ENCODE results near the gene GTF3C2. TPM values are rescaled to one million over a fixed set of nuclear protein-coding genes. Genes with fewer than 3 reads are reported as not detected.
A peak's percentile ranks its signal among the peaks of the same experiment; 100 is the strongest.

Gene GTF3C2
- total RNA-seq = 10 to 100 TPM; 76.7 to 81.7 TPM
- polyA plus RNA-seq = 43.5 TPM

GRCh38 chr2:27356382-27357181 is at the start of gene GTF3C2:
Gene GTF3C2, minus strand, starts transcription at chr2:27356764. Its CDS starts 13,210 bp downstream, at chr2:27343554.
- Histone ChIP-seq H3K27me3 (ENCODE audit: insufficient read depth, low read length, poor library complexity, severe bottlenecking) (no peaks in the 10 kb centered on the region), H3K9me3 (ENCODE audit: low read length) (no peaks in the 10 kb centered on the region), H3K4me1 (ENCODE audit: insufficient read depth, low read length) (peaks cover 32% of the 10 kb centered on the region), H3K4me3 (ENCODE audit: low read length) (peak within 1 kb of the TSS; percentile 92), H3K36me3 (ENCODE audit: insufficient read depth, low read length) (no peaks in the 10 kb centered on the region), H3K27ac (ENCODE audit: low read depth, low read length) (peak within 1 kb of the TSS; percentile 90)
- Mint-ChIP-seq H3K9me3 (no peaks in the 10 kb centered on the region), H3K27me3 (peaks cover 0 to 1% of the 10 kb centered on the region in 2 donors), H3K36me3 (peaks cover 0 to 23% (median 0%) of the 10 kb centered on the region in 3 donors), H3K4me1 (peaks cover 44 to 64% (median 58%) of the 10 kb centered on the region in 3 donors), H3K27ac (peak within 1 kb of the TSS; percentile 98 to 100 (median 99)), H3K4me3 (peak within 1 kb of the TSS; percentile 93 to 100 (median 99))
- ChIA-PET CTCF (interaction anchor here (0.8 to 1.0 kb wide), 3 partner anchors 13 to 15 kb away, joined by 3 to 4 read pairs (median 3); partner anchors contain the start of gene EIF2B4), POLR2A (interaction anchor here (0.6 to 1.7 kb wide), 5 partner anchors 13 to 1256 kb away, joined by 4 to 12 read pairs (median 8); partner anchors contain the start of genes EIF2B4, NRBP1, PPM1G and SNX17)
- DNase-seq = peak; percentile 86 to 96 (median 93)

- H3K27ac ChIP-seq (ENCODE audit: low read depth, low read length) = no peak overlapping the region
- Mint-ChIP-seq H3K9me3 (no peaks in the 10 kb centered on the region), H3K27ac (peak overlapping the region; percentile 11 to 91 (median 66)), H3K4me3 (peak overlapping the region in 1 of 7 donors; percentile 38), H3K27me3 (no peaks in the 10 kb centered on the region), H3K36me3 (peaks cover 0 to 33% (median 4%) of the 10 kb centered on the region in 3 donors), H3K4me1 (peaks cover 32 to 70% (median 61%) of the 10 kb centered on the region in 3 donors)
- POLR2A ChIA-PET = interaction anchor here (0.6 kb wide), 1 partner anchor 9 kb away, joined by 3 read pairs; the partner anchor contains the start of gene PPM1G
- no peaks in the 10 kb centered on the region for H3K36me3 ChIP-seq (ENCODE audit: insufficient read depth, low read length)
- DNase-seq = no peak
- no peaks in the 10 kb centered on the region for H3K27me3 ChIP-seq (ENCODE audit: insufficient read depth, low read length, poor library complexity, severe bottlenecking)
- CTCF ChIA-PET = no interaction called here
- no peaks in the 10 kb centered on the region for H3K9me3 ChIP-seq (ENCODE audit: low read length)
- H3K4me1 ChIP-seq (ENCODE audit: insufficient read depth, low read length) = peaks cover 5% of the 10 kb centered on the region
- H3K4me3 ChIP-seq (ENCODE audit: low read length) = no peak overlapping the region
Observed at GRCh38 chr2:27400348-27401135, 44.0 kb upstream of the GTF3C2 start.

- Histone ChIP-seq H3K4me1 (ENCODE audit: insufficient read depth, low read length) (peaks cover 5% of the 10 kb centered on the region), H3K27me3 (ENCODE audit: insufficient read depth, low read length, poor library complexity, severe bottlenecking) (no peaks in the 10 kb centered on the region), H3K4me3 (ENCODE audit: low read length) (no peak overlapping the region), H3K27ac (ENCODE audit: low read depth, low read length) (no peak overlapping the region), H3K9me3 (ENCODE audit: low read length) (no peaks in the 10 kb centered on the region), H3K36me3 (ENCODE audit: insufficient read depth, low read length) (no peaks in the 10 kb centered on the region)
- no peak for DNase-seq
- no peaks in the 10 kb centered on the region for H3K9me3 Mint-ChIP-seq
- no peaks in the 10 kb centered on the region for H3K27me3 Mint-ChIP-seq
- POLR2A ChIA-PET = no interaction called here
- peak overlapping the region in 2 of 8 donors; percentile 72 to 89 for H3K27ac Mint-ChIP-seq
- peaks cover 35 to 63% (median 63%) of the 10 kb centered on the region in 3 donors for H3K4me1 Mint-ChIP-seq
- H3K36me3 Mint-ChIP-seq = peaks cover 0 to 26% (median 4%) of the 10 kb centered on the region in 3 donors
- H3K4me3 Mint-ChIP-seq = peak overlapping the region in 1 of 7 donors; percentile 28
- CTCF ChIA-PET = no interaction called here
Observed at GRCh38 chr2:27398962-27399361, 42.4 kb upstream of the GTF3C2 start.

- no peak for DNase-seq
- Mint-ChIP-seq H3K4me1 (peaks cover 34 to 61% (median 60%) of the 10 kb centered on the region in 3 donors), H3K9me3 (no peaks in the 10 kb centered on the region), H3K27me3 (no peaks in the 10 kb centered on the region), H3K36me3 (peaks cover 0 to 28% (median 7%) of the 10 kb centered on the region in 3 donors), H3K27ac (peak overlapping the region in 3 of 8 donors; percentile 63 to 82 (median 75)), H3K4me3 (peak overlapping the region in 1 of 7 donors; percentile 19)
- CTCF ChIA-PET = interaction anchor here (1.5 kb wide), 1 partner anchor 20 kb away, joined by 3 read pairs; no protein-coding TSS in a partner anchor
- Histone ChIP-seq H3K36me3 (ENCODE audit: insufficient read depth, low read length) (no peaks in the 10 kb centered on the region), H3K27me3 (ENCODE audit: insufficient read depth, low read length, poor library complexity, severe bottlenecking) (no peaks in the 10 kb centered on the region), H3K27ac (ENCODE audit: low read depth, low read length) (no peak overlapping the region), H3K4me1 (ENCODE audit: insufficient read depth, low read length) (peaks cover 22% of the 10 kb centered on the region), H3K9me3 (ENCODE audit: low read length) (no peaks in the 10 kb centered on the region), H3K4me3 (ENCODE audit: low read length) (no peak overlapping the region)
- POLR2A ChIA-PET = no interaction called here
Observed at GRCh38 chr2:27393225-27393624, 36.7 kb upstream of the GTF3C2 start.

GRCh38 chr2:27390822-27391679 is 34.5 kb upstream of the GTF3C2 start:
- Histone ChIP-seq H3K36me3 (ENCODE audit: insufficient read depth, low read length) (peaks cover 5% of the 10 kb centered on the region), H3K4me1 (ENCODE audit: insufficient read depth, low read length) (peaks cover 22% of the 10 kb centered on the region), H3K4me3 (ENCODE audit: low read length) (no peak overlapping the region), H3K27me3 (ENCODE audit: insufficient read depth, low read length, poor library complexity, severe bottlenecking) (no peaks in the 10 kb centered on the region), H3K9me3 (ENCODE audit: low read length) (no peaks in the 10 kb centered on the region), H3K27ac (ENCODE audit: low read depth, low read length) (peak overlapping the region; percentile 44)
- H3K4me1 Mint-ChIP-seq = peaks cover 26 to 44% (median 43%) of the 10 kb centered on the region in 3 donors
- H3K36me3 Mint-ChIP-seq = peaks cover 0 to 34% (median 5%) of the 10 kb centered on the region in 3 donors
- no peaks in the 10 kb centered on the region for H3K9me3 Mint-ChIP-seq
- DNase-seq = peak in 1 of 5 donors; percentile 70
- H3K27me3 Mint-ChIP-seq = no peaks in the 10 kb centered on the region
- H3K27ac Mint-ChIP-seq = peak overlapping the region; percentile 38 to 95 (median 92)
- peak overlapping the region; percentile 48 to 81 (median 70) for H3K4me3 Mint-ChIP-seq
- CTCF ChIA-PET = interaction anchor here (1.0 to 1.4 kb wide), 3 partner anchors 37 to 293 kb away, joined by 3 to 5 read pairs (median 3); no protein-coding TSS in a partner anchor
- POLR2A ChIA-PET = interaction anchor here (0.7 kb wide), 1 partner anchor 1768 kb away, joined by 3 read pairs; no protein-coding TSS in a partner anchor

- Histone ChIP-seq H3K4me3 (ENCODE audit: low read length) (no peak overlapping the region), H3K27ac (ENCODE audit: low read depth, low read length) (peak overlapping the region; percentile 74), H3K4me1 (ENCODE audit: insufficient read depth, low read length) (peaks cover 20% of the 10 kb centered on the region), H3K27me3 (ENCODE audit: insufficient read depth, low read length, poor library complexity, severe bottlenecking) (no peaks in the 10 kb centered on the region), H3K9me3 (ENCODE audit: low read length) (no peaks in the 10 kb centered on the region), H3K36me3 (ENCODE audit: insufficient read depth, low read length) (peaks cover 29% of the 10 kb centered on the region)
- ChIA-PET CTCF (interaction anchor here (4.0 kb wide), 1 partner anchor 11 kb away, joined by 21 read pairs; the partner anchor contains the start of genes EIF2B4 and SNX17), POLR2A (no interaction called here)
- Mint-ChIP-seq H3K27me3 (no peaks in the 10 kb centered on the region), H3K36me3 (peaks cover 0 to 84% (median 21%) of the 10 kb centered on the region in 3 donors), H3K9me3 (no peaks in the 10 kb centered on the region), H3K27ac (peak overlapping the region; percentile 87 to 97 (median 94)), H3K4me3 (peak overlapping the region; percentile 62 to 95 (median 90)), H3K4me1 (peaks cover 23 to 34% (median 28%) of the 10 kb centered on the region in 3 donors)
- DNase-seq = no peak
Observed at GRCh38 chr2:27381577-27382181, 25.1 kb upstream of the GTF3C2 start.
